ENCODE measurements around the gene KLHL8.

GRCh38 chr4:87188048-87188447 is 32.4 kb downstream of the KLHL8 start:
- TF ChIP-seq CTCF (optimal IDR thresholded peaks at IDR 0.05 in 1 of 3, IDR thresholded peaks at IDR 0.05 in 1 of 3, conservative IDR thresholded peaks at IDR 0.05 in 1 of 3; ENCODE audit: extremely low read depth in 1 of 3, insufficient read depth in 2 of 3, low read length in 3 of 3) (no peak), EZH2 (IDR thresholded peaks at IDR 0.05; ENCODE audit: low read length) (no peak)

All from keratinocyte (primary cell).